Hypothalamus (tissue), 51 donors: ENCODE data around the gene ERO1B.
A peak's percentile ranks its signal among the peaks of the same experiment; 100 is the strongest.
"Not testable (repeated sequence)": the region's sequence is repeated elsewhere in the genome, so short reads cannot be mapped to it uniquely, and the experiment has no call there.

Experiments used
- DNase-seq, 51 donors: peaks; one replicate each; lab custom pipeline; 2025; lab: John Stamatoyannopoulos, UW

The ERO1B gene

GRCh38 chr1:236281654-236282424 lies at the start of gene ERO1B:
Gene ERO1B (minus strand): TSS chr1:236281958. CDS start chr1:236281783, 175 bp downstream.
- peak; percentile 47 to 99 (median 95) for DNase-seq

GRCh38 chr1:236331412-236331811 lies 49.7 kb upstream of the ERO1B start:
- DNase-seq: not testable (repeated sequence)

GRCh38 chr1:236326432-236326831 lies 44.7 kb upstream of the ERO1B start:
- DNase-seq: no peak

GRCh38 chr1:236325567-236325966 lies 43.8 kb upstream of the ERO1B start:
- DNase-seq: no peak

- no peak for DNase-seq
These were observed 42.2 kb upstream of the ERO1B start for GRCh38 chr1:236323819-236324411.

GRCh38 chr1:236322566-236323409 lies 41.0 kb upstream of the ERO1B start:
- DNase-seq: no peak

GRCh38 chr1:236321101-236321500 lies 39.3 kb upstream of the ERO1B start:
- no peak for DNase-seq

GRCh38 chr1:236320671-236321070 lies 38.9 kb upstream of the ERO1B start:
- DNase-seq: no peak

- no peak for DNase-seq
These were observed 38.5 kb upstream of the ERO1B start for GRCh38 chr1:236320214-236320613.

- DNase-seq: no peak
These were observed 34.7 kb upstream of the ERO1B start for GRCh38 chr1:236316437-236316836.

GRCh38 chr1:236315518-236315917 lies 33.8 kb upstream of the ERO1B start:
- DNase-seq: no peak

- DNase-seq: no peak
These were observed 33.3 kb upstream of the ERO1B start for GRCh38 chr1:236315092-236315491.

- DNase-seq: not testable (repeated sequence)
These were observed 32.3 kb upstream of the ERO1B start for GRCh38 chr1:236314050-236314449.

- no peak for DNase-seq
These were observed 31.7 kb upstream of the ERO1B start for GRCh38 chr1:236313427-236313826.

GRCh38 chr1:236311040-236311439 lies 29.3 kb upstream of the ERO1B start:
- no peak for DNase-seq

- no peak for DNase-seq
These were observed 27.1 kb upstream of the ERO1B start for GRCh38 chr1:236308827-236309226.

GRCh38 chr1:236307435-236307834 lies 25.7 kb upstream of the ERO1B start:
- DNase-seq: no peak

- DNase-seq: no peak
These were observed 22.9 kb upstream of the ERO1B start for GRCh38 chr1:236304682-236305081.

- DNase-seq: no peak
These were observed 21.9 kb upstream of the ERO1B start for GRCh38 chr1:236303675-236304074.

GRCh38 chr1:236302941-236303340 lies 21.2 kb upstream of the ERO1B start:
- DNase-seq: no peak

- no peak for DNase-seq
These were observed 20.2 kb upstream of the ERO1B start for GRCh38 chr1:236301958-236302335.
